H1 (cell line): Measurements from ENCODE around the gene AK6. TPM values are rescaled to one million over a fixed set of nuclear protein-coding genes. Genes with fewer than 3 reads are reported as not detected.

Experiments
- ASH2L ChIP-seq: fragments of 200-600, 300-600 bp; sonication (generic); IDR thresholded peaks from one replicate; pipeline ENCODE4 v1.7.1; 2017; ENCODE audit warnings: low read length
- BACH1 ChIP-seq: IDR thresholded peaks from 2 replicates; pipeline ENCODE4 v1.6.1; 2012; ENCODE audit warnings: low read length, improper control_type of control experiment
- CEBPB ChIP-seq: IDR thresholded peaks from 2 replicates; pipeline ENCODE4 v1.6.1; 2012; ENCODE audit warnings: low read depth, low read length
- CHD7 ChIP-seq: fragments of 300-600 bp; sonication (generic); IDR thresholded peaks from 2 replicates; pipeline ENCODE4 v1.7.1; 2012; ENCODE audit warnings: low read length, moderate library complexity, mild to moderate bottlenecking, inconsistent platforms; ENCODE audit not compliant: insufficient replicate concordance
- NRF1 ChIP-seq: IDR thresholded peaks from 2 replicates; pipeline ENCODE4 v1.6.1; 2011; ENCODE audit warnings: mild to moderate bottlenecking, low read depth, low read length, improper control_type of control experiment
- SAP30 ChIP-seq: fragments of 300-600 bp; sonication (generic); IDR thresholded peaks from 2 replicates; pipeline ENCODE4 v1.7.1; 2012; ENCODE audit warnings: low read length, moderate library complexity, mild to moderate bottlenecking, inconsistent platforms; ENCODE audit not compliant: insufficient read depth, insufficient replicate concordance
- polyA plus RNA-seq, 7 experiments: library from polyadenylated mRNA; depleted of rRNA in 3 of 7; stranded (reverse) in 5 of 7; unstranded in 2 of 7; fragments of >200 nt in 5 of 7; fragments of 200-250 nt in 2 of 7; gene quantifications; 1 replicate in 5 of 7; 2 replicates in 1 of 7; 4 replicates in 1 of 7; pipeline versions ENCODE4 v1.2.1 to v1.2.3, GENCODE V29; 2011 to 2013; ENCODE audit warnings: missing spikeins in 2 of 7, mixed read lengths in 2 of 7
- total RNA-seq: library from RNA; stranded (reverse); fragmentation: NEBNext Ultra II Directional; extraction: Animal tissue kit (Norgen Biotek cat#: 25700); gene quantifications from 2 replicates; pipeline ENCODE4 v1.2.1, GENCODE V29; 2021

AK6 gene
- total and polyA plus RNA-seq, 2 of the 8 experiments (the other 6 are each of a cell fraction or from before 2014, with no cell fraction given) = 22.5 to 51.2 TPM

- TF ChIP-seq NRF1 (no peak), CHD7 (no peak), BACH1 (no peak), SAP30 (no peak), ASH2L (no peak), CEBPB (no peak)
These were observed 1.5 kb downstream of the AK6 start (continued) for GRCh38 chr5:69367697-69368279.
